Activated CD4-positive, alpha-beta memory T cell treated with anti-CD3 and anti-CD28 coated beads for 36 hours (primary cell): ENCODE measurements around the gene H2AZ2. TPM values are rescaled to one million over a fixed set of nuclear protein-coding genes. Genes with fewer than 3 reads are reported as not detected.
"Not testable (repeated sequence)": the region's sequence is repeated elsewhere in the genome, so short reads cannot be mapped to it uniquely, and the experiment has no call there.

Experiments used
- CTCF ChIA-PET: fragments of 350-600 bp; sonication (Branson Sonifier 250); formaldehyde crosslinking; loops from one replicate; lab custom pipeline; 2021; ENCODE audit warnings: antibody characterized with exemption, inconsistent platforms; lab: Charles Lee
- POLR2A ChIA-PET: fragments of 350-600 bp; sonication (Branson Sonifier 250); formaldehyde crosslinking; loops from one replicate; lab custom pipeline; 2021; ENCODE audit warnings: antibody characterized with exemption; lab: Charles Lee
- DNase-seq: peaks from one replicate; pipeline ENCODE4 v3.0.0-alpha.2; 2020
- H3K27ac Mint-ChIP-seq: one replicate; pipeline ENCODE4 v1.8.0; 2021; ENCODE audit warnings: mixed read lengths
- H3K27me3 Mint-ChIP-seq: one replicate; pipeline ENCODE4 v1.8.0; 2021; ENCODE audit warnings: mixed read lengths
- H3K36me3 Mint-ChIP-seq: one replicate; pipeline ENCODE4 v1.8.0; 2021; ENCODE audit warnings: mixed read lengths
- H3K4me1 Mint-ChIP-seq: one replicate; pipeline ENCODE4 v1.8.0; 2021; ENCODE audit warnings: low read depth, mixed read lengths
- H3K4me3 Mint-ChIP-seq: one replicate; pipeline ENCODE4 v1.8.0; 2021; ENCODE audit warnings: mild to moderate bottlenecking, mixed read lengths
- H3K9me3 Mint-ChIP-seq: one replicate; pipeline ENCODE4 v1.8.0; 2021; ENCODE audit warnings: mixed read lengths
- intact Hi-C: fragments of 100-400 bp; cut with micrococcal nuclease; formaldehyde crosslinking; loops from one replicate; pipeline ENCODE4 v1.15.1; 2023
- total RNA-seq, 2 experiments: library from RNA; stranded (reverse); gene quantifications; one replicate each; pipeline ENCODE4 v1.2.3, GENCODE V29; 2021

The H2AZ2 gene
- total RNA-seq, 2 experiments from 2014 or later, result 299 to 307 TPM

- H3K9me3 Mint-ChIP-seq, H3K27ac Mint-ChIP-seq, CTCF ChIA-PET, intact Hi-C loops, H3K27me3 Mint-ChIP-seq, POLR2A ChIA-PET, H3K36me3 Mint-ChIP-seq, DNase-seq, H3K4me3 Mint-ChIP-seq: not testable (repeated sequence)
- peaks cover 13% of the 10 kb centered on the region for H3K4me1 Mint-ChIP-seq
Observed at GRCh38 chr7:44870780-44871179, 22.9 kb upstream of the H2AZ2 start.

DNA sequence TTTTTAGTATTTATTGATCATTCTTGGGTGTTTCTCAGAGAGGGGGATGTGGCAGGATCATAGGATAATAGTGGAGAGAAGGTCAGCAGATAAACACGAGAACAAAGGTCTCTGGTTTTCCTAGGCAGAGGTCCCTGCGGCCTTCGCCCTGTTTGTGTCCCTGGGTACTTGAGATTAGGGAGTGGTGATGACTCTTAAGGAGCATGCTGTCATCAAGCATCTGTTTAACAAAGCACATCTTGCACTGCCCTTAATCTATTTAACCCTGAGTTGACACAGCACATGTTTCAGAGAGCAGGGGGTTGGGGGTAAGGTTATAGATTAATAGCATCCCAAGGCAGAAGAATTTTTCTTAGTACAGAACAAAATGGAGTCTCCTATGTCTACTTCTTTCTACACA is 22.4 kb upstream of the H2AZ2 start:
- POLR2A ChIA-PET, result not testable (repeated sequence)

GRCh38 chr7:44867073-44867995 is 19.4 kb upstream of the H2AZ2 start:
- intact Hi-C loops, result no loop called here
- Mint-ChIP-seq H3K4me3 (no peak overlapping the region), H3K27ac (peak overlapping the region; percentile 52), H3K36me3 (no peaks in the 10 kb centered on the region), H3K27me3 (no peaks in the 10 kb centered on the region), H3K9me3 (peaks cover 5% of the 10 kb centered on the region), H3K4me1 (peaks cover 7% of the 10 kb centered on the region)
- POLR2A ChIA-PET, result interaction anchor here (0.6 to 1.4 kb wide), 3 partner anchors 14 to 285 kb away, joined by 3 to 10 read pairs (median 4); partner anchors contain the start of genes PURB and TMED4
- CTCF ChIA-PET, result interaction anchor here (1.0 to 3.2 kb wide), 5 partner anchors 10 to 269 kb away, joined by 5 to 13 read pairs (median 5); no protein-coding TSS in a partner anchor
- peak; percentile 62 for DNase-seq

More for the DNA sequence above, 22.4 kb upstream of the H2AZ2 start:
- H3K27me3 Mint-ChIP-seq, CTCF ChIA-PET, DNase-seq, H3K36me3 Mint-ChIP-seq, H3K4me3 Mint-ChIP-seq, H3K9me3 Mint-ChIP-seq, intact Hi-C loops, H3K27ac Mint-ChIP-seq: not testable (repeated sequence)
- H3K4me1 Mint-ChIP-seq, result peaks cover 13% of the 10 kb centered on the region

DNA sequence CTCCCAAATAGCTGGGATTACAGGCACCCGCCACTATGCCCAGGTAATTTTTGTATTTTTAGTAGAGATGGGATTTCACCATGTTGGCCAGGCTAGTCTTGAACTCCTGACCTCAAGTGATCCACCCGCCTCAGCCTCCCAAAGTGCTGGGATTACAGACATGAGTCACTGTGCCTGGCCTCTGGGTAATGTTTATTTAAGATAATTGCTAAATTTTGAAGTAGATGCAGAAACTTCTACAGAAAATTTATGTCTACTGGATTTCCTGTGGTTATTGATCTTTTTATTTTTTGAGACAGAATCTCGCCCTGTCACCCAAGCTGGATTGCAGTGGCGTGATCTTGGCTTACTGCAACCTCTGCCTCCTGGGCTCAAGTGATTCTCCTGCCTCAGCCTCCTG is 14.1 kb upstream of the H2AZ2 start:
- H3K27ac Mint-ChIP-seq, H3K9me3 Mint-ChIP-seq, H3K4me3 Mint-ChIP-seq, H3K27me3 Mint-ChIP-seq, H3K36me3 Mint-ChIP-seq, DNase-seq, POLR2A ChIA-PET, H3K4me1 Mint-ChIP-seq, intact Hi-C loops: not testable (repeated sequence)
- CTCF ChIA-PET, result interaction anchor here (2.0 kb wide), 1 partner anchor 60 kb away, joined by 7 read pairs; no protein-coding TSS in a partner anchor

DNA sequence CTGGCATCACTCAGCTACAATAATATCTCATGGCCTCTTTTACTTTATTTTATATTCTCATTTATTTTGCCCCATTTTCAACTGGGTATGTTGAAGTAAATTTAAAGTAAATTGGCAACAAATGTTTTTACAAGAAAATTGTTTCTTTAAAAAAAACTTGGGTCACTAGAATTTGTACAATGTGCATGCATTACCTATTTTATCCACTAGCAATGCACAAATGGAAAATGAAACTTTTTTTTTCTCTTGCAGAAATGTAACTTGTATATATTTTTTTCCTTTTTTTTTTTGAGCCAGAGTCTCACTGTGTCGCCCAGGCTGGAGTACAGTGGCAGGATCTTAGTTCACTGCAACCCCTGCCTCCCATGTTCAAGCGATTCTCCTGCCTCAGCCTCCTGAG is 10.3 kb upstream of the H2AZ2 start:
- CTCF ChIA-PET, result interaction anchor here (0.6 to 5.7 kb wide), 17 partner anchors 11 to 554 kb away, joined by 3 to 96 read pairs (median 4); partner anchors contain the start of gene H2AZ2
- Mint-ChIP-seq H3K27ac (no peak overlapping the region), H3K9me3 (no peaks in the 10 kb centered on the region), H3K27me3 (no peaks in the 10 kb centered on the region), H3K36me3 (no peaks in the 10 kb centered on the region), H3K4me3 (no peak overlapping the region), H3K4me1 (peaks cover 14% of the 10 kb centered on the region)
- no peak for DNase-seq
- intact Hi-C loops, result no loop called here
- POLR2A ChIA-PET, result interaction anchor here (1.0 to 1.1 kb wide), 2 partner anchors 10 to 104 kb away, joined by 4 read pairs; partner anchors contain the start of gene H2AZ2

- Mint-ChIP-seq H3K4me1 (peaks cover 23% of the 10 kb centered on the region), H3K36me3 (peaks cover 2% of the 10 kb centered on the region), H3K9me3 (no peaks in the 10 kb centered on the region), H3K4me3 (no peak overlapping the region), H3K27ac (no peak overlapping the region), H3K27me3 (no peaks in the 10 kb centered on the region)
- POLR2A ChIA-PET, result no interaction called here
- intact Hi-C loops, result no loop called here
- no peak for DNase-seq
- CTCF ChIA-PET, result interaction anchor here (0.8 to 5.7 kb wide), 7 partner anchors 10 to 281 kb away, joined by 3 to 96 read pairs (median 6); no protein-coding TSS in a partner anchor
Observed at GRCh38 chr7:44854644-44855364, 6.9 kb upstream of the H2AZ2 start.

DNA sequence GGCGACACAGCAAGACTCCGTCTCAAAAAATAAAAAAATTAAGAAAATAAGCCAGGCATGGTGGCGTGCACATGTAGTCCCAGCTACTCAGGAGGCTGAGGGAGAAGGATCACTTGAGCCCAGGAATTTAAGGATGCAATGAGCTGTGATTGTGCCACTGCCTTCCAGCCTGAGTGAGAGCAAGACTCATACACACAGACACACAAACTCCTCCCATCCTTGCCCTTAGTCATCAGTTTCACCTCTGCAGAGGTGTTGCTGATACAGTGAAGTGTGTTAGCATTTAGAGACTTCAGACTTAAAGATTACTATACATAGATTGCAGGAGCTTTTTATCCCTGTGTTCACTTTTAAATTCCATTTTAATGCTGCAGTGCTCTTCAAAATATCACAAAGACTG is 5.5 kb upstream of the H2AZ2 start:
- no peaks in the 10 kb centered on the region for H3K27me3 Mint-ChIP-seq
- H3K9me3 Mint-ChIP-seq, result no peaks in the 10 kb centered on the region
- POLR2A ChIA-PET, result interaction anchor here (0.6 to 1.9 kb wide), 3 partner anchors 31 to 180 kb away, joined by 4 to 6 read pairs (median 4); partner anchors contain the start of gene PURB
- H3K36me3 Mint-ChIP-seq, result peaks cover 7% of the 10 kb centered on the region
- H3K27ac Mint-ChIP-seq, result no peak overlapping the region
- peaks cover 29% of the 10 kb centered on the region for H3K4me1 Mint-ChIP-seq
- intact Hi-C loops, result no loop called here
- CTCF ChIA-PET, result interaction anchor here (2.2 to 2.4 kb wide), 2 partner anchors 32 to 283 kb away, joined by 5 to 7 read pairs; partner anchors contain the start of gene PURB
- DNase-seq, result peak; percentile 52
- H3K4me3 Mint-ChIP-seq, result no peak overlapping the region

DNA sequence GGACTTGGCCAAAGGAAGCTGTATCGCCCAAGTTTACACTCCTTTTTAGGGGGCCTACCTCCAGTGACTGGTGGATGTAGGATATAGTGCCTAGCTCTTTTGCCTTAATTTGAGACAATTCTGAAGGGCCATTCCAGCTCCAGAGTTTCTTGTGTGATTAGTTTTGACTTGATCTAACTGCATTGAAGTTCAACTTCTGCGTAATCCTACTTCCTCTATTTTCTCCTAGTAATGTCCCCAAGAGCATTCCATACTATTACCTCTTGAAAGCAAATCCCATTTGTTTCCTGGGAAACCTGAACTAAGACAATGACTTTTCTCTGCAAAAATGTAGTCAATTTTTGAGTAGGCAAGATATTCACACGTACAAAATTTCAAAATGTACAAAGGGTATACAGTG is 4.7 kb upstream of the H2AZ2 start:
- DNase-seq, result no peak
- Mint-ChIP-seq H3K27me3 (peaks cover 2% of the 10 kb centered on the region), H3K27ac (no peak overlapping the region), H3K4me3 (no peak overlapping the region), H3K36me3 (peaks cover 7% of the 10 kb centered on the region), H3K4me1 (peaks cover 29% of the 10 kb centered on the region), H3K9me3 (no peaks in the 10 kb centered on the region)
- ChIA-PET POLR2A (interaction anchor here (1.3 to 1.9 kb wide), 3 partner anchors 29 to 127 kb away, joined by 3 to 6 read pairs (median 3); partner anchors contain the start of genes MYO1G and PURB), CTCF (interaction anchor here (2.2 to 2.4 kb wide), 2 partner anchors 33 to 283 kb away, joined by 5 to 7 read pairs; partner anchors contain the start of gene PURB)
- intact Hi-C loops, result no loop called here

DNA sequence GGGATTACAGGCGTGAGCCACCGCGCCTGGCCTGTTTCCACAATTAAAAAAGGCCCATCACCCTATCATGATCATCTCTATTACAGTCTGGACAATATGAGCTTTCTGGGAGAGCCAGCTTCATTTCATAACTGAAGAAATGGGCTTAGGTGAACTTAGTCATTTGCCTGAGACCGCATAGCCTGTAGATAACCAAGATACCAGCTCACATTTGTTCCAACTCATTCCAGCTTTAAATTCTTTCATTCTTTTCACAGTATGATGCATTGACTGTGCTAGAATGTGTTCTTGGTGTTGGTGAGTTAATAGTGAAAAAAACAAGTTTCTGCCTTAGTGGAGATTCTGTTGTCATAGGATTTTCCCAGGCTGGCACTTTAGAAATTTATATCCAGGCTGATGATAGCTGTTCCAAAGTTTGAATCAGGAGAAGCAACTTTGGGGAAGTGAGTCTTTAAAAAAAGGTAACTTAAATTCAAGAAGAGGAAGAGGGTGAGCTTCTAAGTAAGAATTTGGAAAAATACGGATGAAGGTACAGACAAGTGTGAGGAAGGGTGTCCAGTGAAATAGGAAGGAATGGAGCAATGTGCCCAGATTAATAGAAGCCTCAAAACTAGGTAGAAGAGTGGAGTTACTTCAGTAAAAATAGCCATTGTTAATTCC is 2.1 kb upstream of the H2AZ2 start:
- Mint-ChIP-seq H3K27me3 (peaks cover 2% of the 10 kb centered on the region), H3K36me3 (peaks cover 11% of the 10 kb centered on the region), H3K9me3 (no peaks in the 10 kb centered on the region), H3K4me1 (peaks cover 36% of the 10 kb centered on the region), H3K27ac (peak overlapping the region; percentile 67), H3K4me3 (peak overlapping the region; percentile 93)
- ChIA-PET POLR2A (interaction anchor here (0.8 to 5.8 kb wide), 6 partner anchors 31 to 261 kb away, joined by 3 to 44 read pairs (median 10); partner anchors contain the start of genes PURB and TBRG4), CTCF (interaction anchor here (1.0 to 4.2 kb wide), 8 partner anchors 7 to 284 kb away, joined by 3 to 30 read pairs (median 6); partner anchors contain the start of gene PURB)
- intact Hi-C loops, result loop anchor here (2.0 to 5.0 kb wide), 3 partner anchors 99 to 358 kb away; partner anchors contain the start of genes NUDCD3 and TBRG4
- DNase-seq, result no peak

GRCh38 chr7:44849259-44849884 is 1.5 kb upstream of the H2AZ2 start:
- H3K4me1 Mint-ChIP-seq, result peaks cover 38% of the 10 kb centered on the region
- intact Hi-C loops, result loop anchor here (2.0 to 5.0 kb wide), 3 partner anchors 99 to 357 kb away; partner anchors contain the start of genes NUDCD3 and TBRG4
- H3K4me3 Mint-ChIP-seq, result peak overlapping the region; percentile 93
- ChIA-PET POLR2A (interaction anchor here (0.8 to 5.8 kb wide), 11 partner anchors 8 to 268 kb away, joined by 3 to 44 read pairs (median 9); partner anchors contain the start of genes PURB, TBRG4 and TMED4), CTCF (interaction anchor here (1.0 to 4.2 kb wide), 9 partner anchors 8 to 284 kb away, joined by 3 to 30 read pairs (median 5); partner anchors contain the start of gene PURB)
- peaks cover 2% of the 10 kb centered on the region for H3K27me3 Mint-ChIP-seq
- DNase-seq, result no peak
- peak overlapping the region; percentile 100 for H3K27ac Mint-ChIP-seq
- H3K9me3 Mint-ChIP-seq, result no peaks in the 10 kb centered on the region
- H3K36me3 Mint-ChIP-seq, result peaks cover 11% of the 10 kb centered on the region
